ENCODE results near the gene TEX2. TPM values are rescaled to one million over a fixed set of nuclear protein-coding genes. Genes with fewer than 3 reads are reported as not detected.

Gene TEX2
- total and polyA plus RNA-seq, 9 of the 15 experiments (the other 6 are each of a cell fraction or from before 2014, with no cell fraction given) = 4.1 to 27.6 (median 19.3) TPM

DNA sequence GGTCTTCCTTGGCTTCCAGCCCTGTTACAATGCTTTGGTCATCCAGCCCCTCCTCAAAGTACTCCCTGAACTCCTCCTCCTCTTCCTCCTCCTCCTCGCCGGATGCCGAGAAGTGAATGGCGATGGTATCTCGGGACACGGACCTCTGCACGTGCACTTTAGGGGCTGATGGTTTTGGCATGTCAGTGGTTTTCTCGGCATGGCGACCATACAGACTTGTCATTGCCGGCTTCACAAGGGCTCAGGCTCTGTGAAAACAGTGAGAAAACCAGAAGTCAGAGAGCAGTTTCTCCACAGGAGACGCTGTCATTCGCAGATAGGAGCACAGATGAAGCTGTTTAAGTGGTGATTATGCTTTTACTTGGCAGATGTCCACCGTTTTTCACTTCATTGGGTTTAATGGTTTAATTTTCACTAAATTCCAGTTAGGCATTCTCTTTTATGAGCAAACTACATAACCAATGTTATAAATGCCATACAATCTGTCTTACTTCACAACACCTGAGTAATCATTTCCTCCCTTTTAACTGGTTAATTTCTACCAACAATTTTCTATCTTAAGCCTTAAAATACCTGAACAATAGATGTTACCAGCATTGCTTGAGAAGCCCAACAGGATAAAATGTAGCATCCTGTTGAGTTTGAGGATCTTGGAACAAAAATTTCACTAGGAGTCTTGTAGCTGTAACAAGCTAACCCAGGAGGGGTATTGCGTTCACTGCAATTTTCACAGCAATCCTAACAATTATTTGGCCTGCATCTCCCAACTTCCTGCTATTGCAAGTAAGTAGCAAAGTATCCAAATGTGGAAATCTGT, 48.9 kb downstream of the TEX2 start (continued):
- TF ChIP-seq MAFG (tag; conservative IDR thresholded peaks at IDR 0.05) (no peak), ZBTB17 (CRISPR knock-in tag; IDR thresholded peaks at IDR 0.05) (no peak), PTTG1 (tag; IDR thresholded peaks at IDR 0.05; ENCODE audit: low read depth) (no peak), FOXA1 (IDR thresholded peaks at IDR 0.05; ENCODE audit: borderline replicate concordance) (no peak), TBP (optimal IDR thresholded peaks at IDR 0.05; ENCODE audit: low read depth, low read length) (no peak), NR2F6 (CRISPR knock-in tag; IDR thresholded peaks at IDR 0.05) (no peak), CHD2 (IDR thresholded peaks at IDR 0.05; ENCODE audit: low read depth, low read length) (no peak), ZNF699 (CRISPR knock-in tag; IDR thresholded peaks at IDR 0.05; ENCODE audit: insufficient replicate concordance) (no peak), ATF1 (CRISPR knock-in tag; IDR thresholded peaks at IDR 0.05) (no peak), ATF1 (tag; IDR thresholded peaks at IDR 0.05) (0 out of 2 replicates have a peak, but pooled peaks have one; percentile 31), CBFA2T3 (IDR thresholded peaks at IDR 0.05) (peak; percentile 92), BRD9 (IDR thresholded peaks at IDR 0.05; ENCODE audit: low read depth, partially characterized antibody) (no peak), SOX6 (IDR thresholded peaks at IDR 0.05) (peak; percentile 74), LCOR (CRISPR knock-in tag; IDR thresholded peaks at IDR 0.05) (peak; percentile 74; the same call in 1 of the 2 replicates), TAF15 (IDR thresholded peaks at IDR 0.05; ENCODE audit: low read depth, low read length) (no peak), PTBP1 (IDR thresholded peaks at IDR 0.05; ENCODE audit: low read depth, low read length) (no peak)
- TF ChIP-seq, protein P1, sequence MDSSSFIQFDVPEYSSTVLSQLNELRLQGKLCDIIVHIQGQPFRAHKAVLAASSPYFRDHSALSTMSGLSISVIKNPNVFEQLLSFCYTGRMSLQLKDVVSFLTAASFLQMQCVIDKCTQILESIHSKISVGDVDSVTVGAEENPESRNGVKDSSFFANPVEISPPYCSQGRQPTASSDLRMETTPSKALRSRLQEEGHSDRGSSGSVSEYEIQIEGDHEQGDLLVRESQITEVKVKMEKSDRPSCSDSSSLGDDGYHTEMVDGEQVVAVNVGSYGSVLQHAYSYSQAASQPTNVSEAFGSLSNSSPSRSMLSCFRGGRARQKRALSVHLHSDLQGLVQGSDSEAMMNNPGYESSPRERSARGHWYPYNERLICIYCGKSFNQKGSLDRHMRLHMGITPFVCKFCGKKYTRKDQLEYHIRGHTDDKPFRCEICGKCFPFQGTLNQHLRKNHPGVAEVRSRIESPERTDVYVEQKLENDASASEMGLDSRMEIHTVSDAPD (CRISPR knock-in tag; IDR thresholded peaks at IDR 0.05) = no peak
- TF ChIP-seq, protein P2, sequence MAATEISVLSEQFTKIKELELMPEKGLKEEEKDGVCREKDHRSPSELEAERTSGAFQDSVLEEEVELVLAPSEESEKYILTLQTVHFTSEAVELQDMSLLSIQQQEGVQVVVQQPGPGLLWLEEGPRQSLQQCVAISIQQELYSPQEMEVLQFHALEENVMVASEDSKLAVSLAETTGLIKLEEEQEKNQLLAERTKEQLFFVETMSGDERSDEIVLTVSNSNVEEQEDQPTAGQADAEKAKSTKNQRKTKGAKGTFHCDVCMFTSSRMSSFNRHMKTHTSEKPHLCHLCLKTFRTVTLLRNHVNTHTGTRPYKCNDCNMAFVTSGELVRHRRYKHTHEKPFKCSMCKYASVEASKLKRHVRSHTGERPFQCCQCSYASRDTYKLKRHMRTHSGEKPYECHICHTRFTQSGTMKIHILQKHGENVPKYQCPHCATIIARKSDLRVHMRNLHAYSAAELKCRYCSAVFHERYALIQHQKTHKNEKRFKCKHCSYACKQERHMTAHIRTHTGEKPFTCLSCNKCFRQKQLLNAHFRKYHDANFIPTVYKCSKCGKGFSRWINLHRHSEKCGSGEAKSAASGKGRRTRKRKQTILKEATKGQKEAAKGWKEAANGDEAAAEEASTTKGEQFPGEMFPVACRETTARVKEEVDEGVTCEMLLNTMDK (IDR thresholded peaks at IDR 0.05; ENCODE audit: borderline replicate concordance, insufficient read depth, low read depth, low read length, poor library complexity, severe bottlenecking) = no peak
- TF ChIP-seq, protein P3, sequence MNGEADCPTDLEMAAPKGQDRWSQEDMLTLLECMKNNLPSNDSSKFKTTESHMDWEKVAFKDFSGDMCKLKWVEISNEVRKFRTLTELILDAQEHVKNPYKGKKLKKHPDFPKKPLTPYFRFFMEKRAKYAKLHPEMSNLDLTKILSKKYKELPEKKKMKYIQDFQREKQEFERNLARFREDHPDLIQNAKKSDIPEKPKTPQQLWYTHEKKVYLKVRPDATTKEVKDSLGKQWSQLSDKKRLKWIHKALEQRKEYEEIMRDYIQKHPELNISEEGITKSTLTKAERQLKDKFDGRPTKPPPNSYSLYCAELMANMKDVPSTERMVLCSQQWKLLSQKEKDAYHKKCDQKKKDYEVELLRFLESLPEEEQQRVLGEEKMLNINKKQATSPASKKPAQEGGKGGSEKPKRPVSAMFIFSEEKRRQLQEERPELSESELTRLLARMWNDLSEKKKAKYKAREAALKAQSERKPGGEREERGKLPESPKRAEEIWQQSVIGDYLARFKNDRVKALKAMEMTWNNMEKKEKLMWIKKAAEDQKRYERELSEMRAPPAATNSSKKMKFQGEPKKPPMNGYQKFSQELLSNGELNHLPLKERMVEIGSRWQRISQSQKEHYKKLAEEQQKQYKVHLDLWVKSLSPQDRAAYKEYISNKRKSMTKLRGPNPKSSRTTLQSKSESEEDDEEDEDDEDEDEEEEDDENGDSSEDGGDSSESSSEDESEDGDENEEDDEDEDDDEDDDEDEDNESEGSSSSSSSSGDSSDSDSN (IDR thresholded peaks at IDR 0.05; ENCODE audit: borderline replicate concordance in 1 of 2, low read depth in 2 of 2, low read length in 2 of 2) = no peak
